Mucosa of rectum (tissue), 2 donors: ENCODE results near the gene DGCR8.

Experiments
- H3K27ac ChIP-seq, 2 donors: one replicate each; pipeline ENCODE4 v1.7.0; 2013; ENCODE audit warnings: inconsistent platforms in 2 of 2, low read depth in 2 of 2, low read length in 2 of 2
- H3K27me3 ChIP-seq, 2 donors: one replicate each; pipeline ENCODE4 v1.7.0; 2013; ENCODE audit warnings: low read length in 2 of 2; ENCODE audit not compliant: control insufficient read depth in 2 of 2, insufficient read depth in 2 of 2
- H3K36me3 ChIP-seq, 2 donors: one replicate each; pipeline ENCODE4 v1.7.0; 2013; ENCODE audit warnings: low read length in 2 of 2; ENCODE audit not compliant: control insufficient read depth in 2 of 2, insufficient read depth in 2 of 2
- H3K4me1 ChIP-seq, 2 donors: one replicate each; pipeline ENCODE4 v1.7.0; 2013; ENCODE audit warnings: low read length in 2 of 2, mild to moderate bottlenecking in 1 of 2; ENCODE audit not compliant: control insufficient read depth in 2 of 2, insufficient read depth in 2 of 2
- H3K4me3 ChIP-seq, 2 donors: one replicate each; pipeline ENCODE4 v1.7.0; 2013; ENCODE audit warnings: low read length in 2 of 2
- H3K9ac ChIP-seq, 2 donors: one replicate each; pipeline ENCODE4 v1.7.0; 2013; ENCODE audit warnings: low read length in 2 of 2, low read depth in 1 of 2, mild to moderate bottlenecking in 1 of 2
- H3K9me3 ChIP-seq, 2 donors: one replicate each; pipeline ENCODE4 v1.7.0; 2013; ENCODE audit warnings: low read length in 2 of 2; ENCODE audit not compliant: control insufficient read depth in 2 of 2
- donor health status: healthy.
- donor health status: Normal muscosa, but diverticular disease.

The DGCR8 gene

DNA sequence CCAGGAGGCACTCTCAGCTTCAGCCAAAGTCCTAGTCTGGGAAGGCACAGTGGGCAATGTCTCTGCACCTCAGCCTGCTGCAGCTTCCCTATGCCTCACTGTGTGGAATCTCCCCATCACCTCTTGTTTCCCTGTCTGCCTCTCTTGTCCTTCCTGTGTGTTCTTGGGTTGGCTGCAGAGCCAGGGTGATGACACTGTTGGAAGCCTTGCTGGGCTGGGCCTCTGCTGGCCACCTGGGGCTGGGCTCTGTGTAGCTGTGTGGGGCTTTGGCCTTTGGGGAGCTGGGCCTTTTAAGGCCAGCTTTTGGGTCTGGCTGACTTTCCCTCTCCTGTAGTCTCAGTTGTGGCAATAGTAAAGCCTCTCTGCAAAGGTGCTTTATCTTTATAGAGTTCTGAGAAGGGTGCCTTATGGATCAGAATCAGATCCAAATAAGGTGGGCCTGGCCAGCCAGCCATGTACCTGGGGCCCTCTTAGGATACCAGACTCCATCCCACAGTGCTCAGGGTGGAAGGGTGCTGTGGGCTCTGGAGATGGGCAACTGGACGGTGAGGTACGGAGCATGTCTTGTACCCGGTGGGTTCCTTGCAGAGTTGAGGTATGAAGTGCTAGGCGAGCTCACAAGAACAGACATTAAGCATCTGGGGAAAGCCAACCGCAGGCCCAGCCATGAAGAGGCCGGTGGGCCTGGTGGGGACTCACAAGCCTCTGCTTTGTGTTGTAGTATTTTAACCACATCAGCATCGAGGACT is 25.6 kb downstream of the DGCR8 start:
- H3K9ac ChIP-seq: no peak overlapping the region
- H3K9me3 ChIP-seq: no peaks in the 10 kb centered on the region
- H3K36me3 ChIP-seq: peaks cover 50 to 69% of the 10 kb centered on the region in 2 donors
- no peak overlapping the region for H3K27ac ChIP-seq
- H3K27me3 ChIP-seq: no peaks in the 10 kb centered on the region
- H3K4me1 ChIP-seq: no peaks in the 10 kb centered on the region
- no peak overlapping the region for H3K4me3 ChIP-seq

DNA sequence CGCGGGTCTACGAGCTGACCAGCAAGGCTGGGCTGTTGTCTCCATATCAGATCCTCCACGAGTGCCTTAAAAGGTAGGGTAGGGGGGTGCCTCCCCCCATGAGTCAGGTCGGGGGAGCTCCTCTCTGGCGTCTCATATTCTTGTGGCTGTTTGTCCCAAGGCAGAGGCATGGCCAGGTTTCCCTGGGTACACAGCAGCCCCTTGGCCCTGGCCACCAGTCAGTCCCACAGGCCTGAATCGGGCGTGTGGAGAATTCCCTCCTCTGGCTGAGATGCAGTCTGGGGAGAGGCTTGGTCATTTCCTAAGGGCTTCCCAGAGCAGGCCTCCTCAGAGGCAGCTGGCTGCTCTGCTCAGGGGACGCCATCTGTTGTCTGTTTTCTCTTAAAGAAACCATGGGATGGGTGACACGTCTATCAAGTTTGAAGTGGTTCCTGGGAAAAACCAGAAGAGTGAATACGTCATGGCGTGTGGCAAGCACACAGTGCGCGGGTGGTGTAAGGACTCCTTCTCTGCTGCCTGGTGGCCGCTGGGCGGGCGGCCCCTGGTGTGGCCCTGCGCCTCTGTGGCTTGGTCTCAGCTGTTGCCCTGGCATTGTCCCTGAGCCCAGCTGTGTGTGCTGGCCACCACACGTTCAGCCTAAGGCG is 26.3 kb downstream of the DGCR8 start:
- Histone ChIP-seq H3K9me3 (no peaks in the 10 kb centered on the region), H3K27me3 (no peaks in the 10 kb centered on the region), H3K4me3 (no peak overlapping the region), H3K4me1 (no peaks in the 10 kb centered on the region), H3K36me3 (peaks cover 48 to 75% of the 10 kb centered on the region in 2 donors), H3K27ac (no peak overlapping the region), H3K9ac (no peak overlapping the region)

- H3K9me3 ChIP-seq: no peaks in the 10 kb centered on the region
- H3K9ac ChIP-seq: no peak overlapping the region
- no peak overlapping the region for H3K4me3 ChIP-seq
- H3K36me3 ChIP-seq: peaks cover 48 to 77% of the 10 kb centered on the region in 2 donors
- no peaks in the 10 kb centered on the region for H3K4me1 ChIP-seq
- no peak overlapping the region for H3K27ac ChIP-seq
- no peaks in the 10 kb centered on the region for H3K27me3 ChIP-seq
Observed at GRCh38 chr22:20106849-20107237, 26.8 kb downstream of the DGCR8 start.

- peaks cover 0 to 4% of the 10 kb centered on the region in 2 donors for H3K4me1 ChIP-seq
- H3K9ac ChIP-seq: no peak overlapping the region
- H3K27ac ChIP-seq: no peak overlapping the region
- H3K4me3 ChIP-seq: no peak overlapping the region
- H3K36me3 ChIP-seq: peaks cover 53 to 77% of the 10 kb centered on the region in 2 donors
- H3K27me3 ChIP-seq: no peaks in the 10 kb centered on the region
- H3K9me3 ChIP-seq: no peaks in the 10 kb centered on the region
Observed at GRCh38 chr22:20107471-20107901, 27.4 kb downstream of the DGCR8 start.

GRCh38 chr22:20107951-20108756 is 28.1 kb downstream of the DGCR8 start:
- Histone ChIP-seq H3K27me3 (no peaks in the 10 kb centered on the region), H3K9me3 (no peaks in the 10 kb centered on the region), H3K4me3 (no peak overlapping the region), H3K4me1 (peaks cover 0 to 4% of the 10 kb centered on the region in 2 donors), H3K36me3 (peaks cover 53 to 82% of the 10 kb centered on the region in 2 donors), H3K9ac (no peak overlapping the region), H3K27ac (no peak overlapping the region)

GRCh38 chr22:20108757-20109230 is 28.8 kb downstream of the DGCR8 start:
- H3K36me3 ChIP-seq: peaks cover 52 to 80% of the 10 kb centered on the region in 2 donors
- no peaks in the 10 kb centered on the region for H3K27me3 ChIP-seq
- H3K9ac ChIP-seq: no peak overlapping the region
- peaks cover 0 to 4% of the 10 kb centered on the region in 2 donors for H3K4me1 ChIP-seq
- H3K4me3 ChIP-seq: no peak overlapping the region
- no peak overlapping the region for H3K27ac ChIP-seq
- no peaks in the 10 kb centered on the region for H3K9me3 ChIP-seq

DNA sequence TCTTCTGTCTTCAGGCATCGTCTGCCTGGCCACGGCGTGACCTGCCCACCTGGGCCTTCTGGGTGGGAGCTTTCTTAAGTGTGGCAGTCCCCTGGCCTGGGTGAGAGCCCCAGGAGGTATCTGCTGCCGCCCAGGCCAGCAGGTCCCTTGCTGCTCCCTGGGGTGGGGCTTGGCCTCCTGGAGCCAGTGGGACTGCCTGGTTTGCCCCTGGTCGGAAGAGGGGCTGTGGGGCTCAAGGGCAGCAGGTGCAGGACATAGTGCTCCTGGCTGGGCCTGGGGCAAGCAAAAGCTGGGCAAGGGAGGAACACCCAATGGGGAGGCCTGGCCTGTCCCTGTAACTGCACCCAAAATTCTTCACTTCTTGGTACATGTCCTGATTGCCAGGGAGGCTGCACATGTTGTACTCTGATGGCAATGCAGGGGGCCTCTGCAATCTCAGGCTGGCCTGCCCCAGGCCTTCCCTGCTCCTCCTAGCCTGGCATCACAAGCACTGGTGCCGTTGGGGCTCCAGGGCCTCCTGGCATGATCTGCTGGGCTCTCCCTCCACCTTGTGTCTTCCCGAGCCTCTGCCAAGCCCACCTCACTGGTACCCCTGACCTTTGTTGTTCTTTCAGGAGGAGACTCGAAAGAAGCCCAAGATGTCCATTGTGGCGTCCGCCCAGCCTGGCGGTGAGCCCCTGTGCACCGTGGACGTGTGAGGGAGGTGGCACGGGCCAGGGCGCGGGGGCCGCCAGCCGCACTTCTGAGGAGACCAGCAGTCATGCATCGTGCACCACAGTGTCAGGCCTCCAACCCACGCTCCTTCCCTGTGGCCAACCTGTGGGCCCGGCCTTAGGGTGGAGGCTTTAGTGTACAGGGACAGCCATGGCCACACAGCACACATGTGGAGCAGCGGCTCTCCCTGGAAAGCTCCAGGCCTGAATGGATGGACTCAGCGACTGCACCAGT is 29.6 kb downstream of the DGCR8 start:
- Histone ChIP-seq H3K27ac (no peak overlapping the region), H3K9ac (no peak overlapping the region), H3K4me1 (peaks cover 0 to 4% of the 10 kb centered on the region in 2 donors), H3K27me3 (no peaks in the 10 kb centered on the region), H3K9me3 (no peaks in the 10 kb centered on the region), H3K4me3 (no peak overlapping the region), H3K36me3 (peaks cover 50 to 81% of the 10 kb centered on the region in 2 donors)

GRCh38 chr22:20110359-20110985 is 30.4 kb downstream of the DGCR8 start:
- peaks cover 0 to 4% of the 10 kb centered on the region in 2 donors for H3K4me1 ChIP-seq
- H3K27ac ChIP-seq: no peak overlapping the region
- peaks cover 43 to 78% of the 10 kb centered on the region in 2 donors for H3K36me3 ChIP-seq
- no peaks in the 10 kb centered on the region for H3K9me3 ChIP-seq
- no peak overlapping the region for H3K4me3 ChIP-seq
- no peaks in the 10 kb centered on the region for H3K27me3 ChIP-seq
- no peak overlapping the region for H3K9ac ChIP-seq

- no peak overlapping the region for H3K9ac ChIP-seq
- peaks cover 43 to 71% of the 10 kb centered on the region in 2 donors for H3K36me3 ChIP-seq
- H3K4me3 ChIP-seq: no peak overlapping the region
- peaks cover 4 to 11% of the 10 kb centered on the region in 2 donors for H3K4me1 ChIP-seq
- no peaks in the 10 kb centered on the region for H3K9me3 ChIP-seq
- no peaks in the 10 kb centered on the region for H3K27me3 ChIP-seq
- no peak overlapping the region for H3K27ac ChIP-seq
Observed at GRCh38 chr22:20111045-20111688, 31.1 kb downstream of the DGCR8 start.
